GM19397 (cell line): Measurements from ENCODE around the gene RPH3AL.

Source experiments
- ATAC-seq: cut with Tn5 transposase; IDR thresholded peaks from one replicate; pipeline ENCODE4 v1.9.1; 2021; ENCODE audit warnings: mild to moderate bottlenecking, moderate library complexity; ENCODE audit not compliant: unreplicated experiment

Gene RPH3AL

GRCh38 chr17:353838-354234 is 1.2 kb upstream of the RPH3AL start:
- ATAC-seq = no peak

- ATAC-seq = no peak
Measured at GRCh38 chr17:353213-353837, 718 bp upstream of the RPH3AL start.

GRCh38 chr17:351875-352420 is 659 bp downstream of the RPH3AL start:
- ATAC-seq = no peak

GRCh38 chr17:351449-351738 is 1.2 kb downstream of the RPH3AL start:
- ATAC-seq = no peak

- no peak for ATAC-seq
Measured at GRCh38 chr17:350706-351448, 1.7 kb downstream of the RPH3AL start.

- ATAC-seq = no peak
Measured at GRCh38 chr17:349666-350065, 2.9 kb downstream of the RPH3AL start.

- ATAC-seq = no peak
Measured at GRCh38 chr17:348692-349425, 3.7 kb downstream of the RPH3AL start.

- no peak for ATAC-seq
Measured at GRCh38 chr17:348012-348411, 4.6 kb downstream of the RPH3AL start.

GRCh38 chr17:347309-347899 is 5.2 kb downstream of the RPH3AL start:
- ATAC-seq = no peak

GRCh38 chr17:345992-346785 is 6.4 kb downstream of the RPH3AL start:
- ATAC-seq = no peak

- ATAC-seq = no peak
Measured at GRCh38 chr17:345261-345660, 7.3 kb downstream of the RPH3AL start.

GRCh38 chr17:343875-344752 is 8.5 kb downstream of the RPH3AL start:
- ATAC-seq = no peak

- ATAC-seq = no peak
Measured at GRCh38 chr17:343211-343610, 9.4 kb downstream of the RPH3AL start.

GRCh38 chr17:340074-340473 is 12.5 kb downstream of the RPH3AL start:
- no peak for ATAC-seq

GRCh38 chr17:339193-340061 is 13.2 kb downstream of the RPH3AL start:
- ATAC-seq = no peak

GRCh38 chr17:338442-339192 is 14.0 kb downstream of the RPH3AL start:
- no peak for ATAC-seq

- ATAC-seq = no peak
Measured at GRCh38 chr17:337866-338265, 14.7 kb downstream of the RPH3AL start.

- no peak for ATAC-seq
Measured at GRCh38 chr17:337453-337852, 15.2 kb downstream of the RPH3AL start.
